ENCODE results near the gene PRPF6. TPM values are rescaled to one million over a fixed set of nuclear protein-coding genes. Genes with fewer than 3 reads are reported as not detected.
A peak's percentile ranks its signal among the peaks of the same experiment; 100 is the strongest.

Gene PRPF6
- total RNA-seq, 3 donors from 2014 or later: 51.2 to 64.4 (median 59.1) TPM

DNA sequence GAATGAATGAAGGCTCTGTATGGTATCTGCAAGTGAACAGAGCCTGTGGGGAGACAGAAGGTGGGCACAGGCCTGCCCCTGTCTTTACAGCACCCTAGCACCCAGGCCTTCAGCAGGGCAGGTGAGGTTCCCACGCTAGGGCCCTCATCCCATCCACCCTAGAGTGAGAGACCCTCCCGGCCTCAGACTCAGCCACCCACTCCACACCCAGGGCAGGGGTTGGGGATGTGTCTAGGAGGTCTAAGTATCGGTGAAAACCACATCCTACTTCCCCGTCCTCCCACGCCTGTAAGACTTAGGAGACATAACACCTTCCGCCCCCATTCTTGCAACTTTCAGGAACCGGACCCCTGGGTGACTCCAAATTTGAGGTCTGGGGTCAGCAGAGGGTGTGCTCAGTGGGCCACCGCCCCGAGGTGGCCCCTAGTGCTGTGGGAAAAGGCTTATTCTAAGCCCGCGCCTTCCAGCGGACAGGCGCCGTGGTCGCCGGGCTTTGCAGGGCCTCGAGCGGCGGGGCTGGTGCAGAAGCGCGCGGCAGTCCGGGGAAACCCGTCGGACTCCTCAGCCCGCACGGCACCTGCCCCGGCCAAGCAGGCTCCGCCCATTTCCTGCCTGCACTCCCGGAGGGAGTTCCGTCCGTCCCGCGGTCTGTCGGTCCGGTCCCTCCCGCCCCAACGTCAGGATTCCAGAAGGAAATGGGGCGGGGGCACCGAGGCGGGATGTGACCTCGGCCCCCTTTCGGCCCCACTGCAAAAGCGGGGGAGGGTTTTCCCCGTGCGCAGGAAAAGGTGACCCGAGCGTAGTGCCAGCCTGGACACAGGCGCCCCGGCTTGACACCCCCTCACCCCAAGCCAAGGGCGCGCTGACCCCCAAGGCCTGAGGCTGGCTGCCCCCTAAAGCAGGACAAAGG lies 2.4 kb upstream of the PRPF6 start:
- peak; percentile 66 for ATAC-seq

DNA sequence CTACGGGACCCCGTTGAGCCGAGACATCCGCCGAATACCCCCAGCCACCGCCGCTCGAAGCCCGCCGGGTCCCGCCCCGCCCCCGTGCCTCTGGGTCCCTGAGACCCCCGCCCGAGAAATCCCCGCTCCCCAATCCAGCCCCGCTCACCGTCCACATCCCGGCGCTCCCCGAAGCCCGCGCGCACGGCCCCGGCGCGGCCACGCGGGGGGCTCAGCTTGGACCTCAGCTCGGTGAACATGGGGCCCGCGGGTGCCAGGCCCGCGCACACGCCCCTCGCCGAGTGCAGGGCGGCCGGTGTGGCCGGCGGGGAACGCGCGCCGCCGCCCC lies 1.7 kb upstream of the PRPF6 start:
- no peak for TF ChIP-seq CTCF (IDR thresholded peaks at IDR 0.05)
- DNase-seq: peak in 1 of 3 donors; percentile 62
- intact Hi-C loops (cut with DNase I, micrococcal nuclease): no loop called here
- Histone ChIP-seq H3K4me1 (ENCODE audit: low read depth) (peaks cover 29% of the 10 kb centered on the region), H3K9me3 (no peaks in the 10 kb centered on the region), H3K36me3 (ENCODE audit: low read depth) (peaks cover 3% of the 10 kb centered on the region), H3K4me3 (peak overlapping the region; percentile 28)
- ATAC-seq: no peak

More for the DNA sequence above, 2.4 kb upstream of the PRPF6 start:
- peaks cover 29% of the 10 kb centered on the region for H3K4me1 ChIP-seq (ENCODE audit: low read depth)
- H3K4me3 ChIP-seq: peak overlapping the region; percentile 28
- no peak for TF ChIP-seq CTCF (IDR thresholded peaks at IDR 0.05)
- peak; percentile 85 to 94 (median 90) for DNase-seq
- intact Hi-C loops (cut with DNase I, micrococcal nuclease): no loop called here
- H3K36me3 ChIP-seq (ENCODE audit: low read depth): peaks cover 3% of the 10 kb centered on the region
- H3K9me3 ChIP-seq: no peaks in the 10 kb centered on the region

DNA sequence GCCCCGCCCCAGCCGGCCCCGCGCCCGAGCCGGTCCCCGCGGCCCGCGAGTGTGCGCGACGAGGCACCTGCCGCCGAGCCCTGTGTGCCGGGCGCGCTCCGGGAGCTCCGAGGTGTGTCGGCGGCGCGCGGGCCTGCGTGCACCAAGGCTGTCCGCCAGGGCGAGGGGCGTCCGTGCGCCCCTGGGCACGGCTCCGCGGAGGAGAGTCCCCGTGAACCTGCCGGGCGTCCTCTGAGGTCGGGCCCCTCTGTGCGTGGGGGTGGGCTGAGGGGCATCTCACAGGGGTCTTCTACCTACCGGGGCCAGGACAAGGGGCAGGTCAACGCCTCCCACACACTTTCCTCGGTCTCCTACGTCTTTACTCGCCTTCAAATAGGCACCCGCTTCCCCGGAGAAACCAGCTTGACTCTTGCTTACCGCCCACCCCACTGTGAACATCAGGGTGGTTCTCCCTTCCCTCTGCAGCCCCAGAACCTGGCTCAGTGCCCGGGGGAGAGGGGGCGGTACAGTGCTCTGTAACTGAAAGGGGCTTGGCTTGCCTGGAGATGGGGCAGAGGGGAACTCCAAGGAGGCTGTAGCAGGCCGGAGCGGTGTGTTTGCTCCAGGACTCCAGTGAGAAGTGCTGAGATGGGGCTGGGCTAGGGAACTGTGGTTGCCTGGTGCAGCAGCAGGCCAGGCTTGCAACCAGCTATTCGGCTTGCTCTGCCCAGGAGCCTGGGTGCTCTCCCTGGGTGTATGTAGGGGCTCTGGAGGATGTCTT lies 1.2 kb upstream of the PRPF6 start, which contains the start of gene SAMD10:
TSS of gene SAMD10 (minus strand) at position 86 of the 760 bp plus-strand sequence. CDS start 175 bp downstream, outside the sequence.
- Histone ChIP-seq H3K9me3 (no peaks in the 10 kb centered on the region), H3K4me3 (peak within 1 kb of the TSS; percentile 28), H3K36me3 (ENCODE audit: low read depth) (peaks cover 9% of the 10 kb centered on the region), H3K4me1 (ENCODE audit: low read depth) (peaks cover 29% of the 10 kb centered on the region)
- DNase-seq (peak; percentile 51 to 81 (median 76)), ATAC-seq (peak; percentile 40)
- intact Hi-C loops (cut with DNase I, micrococcal nuclease): no loop called here
- peak; percentile 9 for TF ChIP-seq CTCF (IDR thresholded peaks at IDR 0.05)

DNA sequence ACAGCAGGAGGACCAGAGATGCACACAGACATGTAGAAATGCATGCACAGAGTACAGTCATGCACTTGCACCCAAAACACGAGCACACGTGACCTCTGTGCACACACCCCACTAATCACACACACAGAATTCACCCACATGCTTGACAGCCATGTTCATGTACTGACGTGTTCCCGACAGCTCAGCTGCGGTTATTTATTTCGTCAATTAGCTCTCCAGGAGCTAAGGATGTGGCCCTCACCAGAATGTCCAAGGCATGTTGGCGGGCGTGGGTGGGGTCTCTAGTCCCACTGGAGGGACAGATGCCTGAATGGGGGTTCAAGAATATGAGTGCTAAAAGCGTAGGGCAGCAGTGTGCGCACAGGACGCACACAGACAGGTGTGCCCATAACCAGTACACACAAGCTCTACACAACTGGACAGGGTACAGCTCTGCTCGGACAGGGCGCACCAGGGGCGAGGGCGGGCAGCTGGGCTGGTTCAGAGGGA lies 571 bp upstream of the PRPF6 start:
- intact Hi-C loops (cut with DNase I, micrococcal nuclease): no loop called here

More for the DNA sequence above, 571 bp upstream of the PRPF6 start:
- no peak for TF ChIP-seq CTCF (IDR thresholded peaks at IDR 0.05)
- peaks cover 11% of the 10 kb centered on the region for H3K36me3 ChIP-seq (ENCODE audit: low read depth)
- DNase-seq: no peak
- peaks cover 29% of the 10 kb centered on the region for H3K4me1 ChIP-seq (ENCODE audit: low read depth)
- no peak overlapping the region for H3K4me3 ChIP-seq
- no peaks in the 10 kb centered on the region for H3K9me3 ChIP-seq
- peak; percentile 4 for ATAC-seq

Data from mucosa of descending colon (tissue), 3 donors.